AG09319 (cell line): ENCODE data around the gene MMP14.

ENCODE experiments used
- DNase-seq: peaks from one replicate; pipeline ENCODE4 v3.0.0-alpha.2; 2010; ENCODE audit warnings: low read depth; ENCODE audit errors: extremely low read depth
- TF ChIP-seq, protein P1 (sequence below): IDR thresholded peaks from 2 replicates; pipeline ENCODE4 v1.5.1; 2011; ENCODE audit warnings: low read depth, mild to moderate bottlenecking, inconsistent platforms, low read length, moderate library complexity

Gene MMP14

DNA sequence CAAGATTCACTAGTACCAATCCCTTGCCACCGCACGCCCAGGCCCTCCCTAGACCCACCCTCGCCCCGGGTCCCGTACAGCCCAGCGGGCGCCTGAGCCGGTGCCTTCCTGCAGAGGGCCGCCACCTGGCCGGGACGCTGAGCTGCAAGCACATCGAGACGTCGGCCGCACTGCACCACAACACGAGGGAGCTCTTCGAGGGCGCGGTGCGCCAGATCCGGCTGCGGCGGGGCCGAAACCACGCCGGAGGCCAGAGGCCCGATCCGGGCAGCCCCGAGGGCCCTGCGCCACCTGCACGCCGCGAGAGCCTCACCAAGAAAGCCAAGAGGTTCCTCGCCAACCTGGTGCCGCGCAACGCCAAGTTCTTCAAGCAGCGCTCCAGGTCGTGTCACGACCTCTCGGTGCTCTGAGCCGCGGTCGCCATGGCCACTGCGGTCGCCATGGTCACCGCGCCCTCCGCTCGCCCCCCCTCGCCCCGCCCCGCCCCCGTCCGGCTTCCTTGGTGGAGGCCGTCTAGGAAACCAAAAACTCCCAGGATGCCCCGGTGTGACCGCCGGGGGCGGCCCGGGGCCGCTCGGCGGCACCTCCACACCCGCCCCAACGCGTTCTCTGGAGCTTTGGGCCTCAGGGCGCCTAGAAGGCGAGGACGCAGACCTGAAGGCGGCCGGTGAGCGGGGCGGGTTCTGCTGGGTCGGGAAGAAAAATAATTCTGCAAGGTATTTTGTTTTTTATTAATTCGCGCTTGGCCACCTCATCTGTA lies 50.3 kb downstream of the MMP14 start:
- TF ChIP-seq, protein P1, sequence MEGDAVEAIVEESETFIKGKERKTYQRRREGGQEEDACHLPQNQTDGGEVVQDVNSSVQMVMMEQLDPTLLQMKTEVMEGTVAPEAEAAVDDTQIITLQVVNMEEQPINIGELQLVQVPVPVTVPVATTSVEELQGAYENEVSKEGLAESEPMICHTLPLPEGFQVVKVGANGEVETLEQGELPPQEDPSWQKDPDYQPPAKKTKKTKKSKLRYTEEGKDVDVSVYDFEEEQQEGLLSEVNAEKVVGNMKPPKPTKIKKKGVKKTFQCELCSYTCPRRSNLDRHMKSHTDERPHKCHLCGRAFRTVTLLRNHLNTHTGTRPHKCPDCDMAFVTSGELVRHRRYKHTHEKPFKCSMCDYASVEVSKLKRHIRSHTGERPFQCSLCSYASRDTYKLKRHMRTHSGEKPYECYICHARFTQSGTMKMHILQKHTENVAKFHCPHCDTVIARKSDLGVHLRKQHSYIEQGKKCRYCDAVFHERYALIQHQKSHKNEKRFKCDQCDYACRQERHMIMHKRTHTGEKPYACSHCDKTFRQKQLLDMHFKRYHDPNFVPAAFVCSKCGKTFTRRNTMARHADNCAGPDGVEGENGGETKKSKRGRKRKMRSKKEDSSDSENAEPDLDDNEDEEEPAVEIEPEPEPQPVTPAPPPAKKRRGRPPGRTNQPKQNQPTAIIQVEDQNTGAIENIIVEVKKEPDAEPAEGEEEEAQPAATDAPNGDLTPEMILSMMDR: no peak; the same call in 1 of the 2 replicates
- DNase-seq: no peak

DNA sequence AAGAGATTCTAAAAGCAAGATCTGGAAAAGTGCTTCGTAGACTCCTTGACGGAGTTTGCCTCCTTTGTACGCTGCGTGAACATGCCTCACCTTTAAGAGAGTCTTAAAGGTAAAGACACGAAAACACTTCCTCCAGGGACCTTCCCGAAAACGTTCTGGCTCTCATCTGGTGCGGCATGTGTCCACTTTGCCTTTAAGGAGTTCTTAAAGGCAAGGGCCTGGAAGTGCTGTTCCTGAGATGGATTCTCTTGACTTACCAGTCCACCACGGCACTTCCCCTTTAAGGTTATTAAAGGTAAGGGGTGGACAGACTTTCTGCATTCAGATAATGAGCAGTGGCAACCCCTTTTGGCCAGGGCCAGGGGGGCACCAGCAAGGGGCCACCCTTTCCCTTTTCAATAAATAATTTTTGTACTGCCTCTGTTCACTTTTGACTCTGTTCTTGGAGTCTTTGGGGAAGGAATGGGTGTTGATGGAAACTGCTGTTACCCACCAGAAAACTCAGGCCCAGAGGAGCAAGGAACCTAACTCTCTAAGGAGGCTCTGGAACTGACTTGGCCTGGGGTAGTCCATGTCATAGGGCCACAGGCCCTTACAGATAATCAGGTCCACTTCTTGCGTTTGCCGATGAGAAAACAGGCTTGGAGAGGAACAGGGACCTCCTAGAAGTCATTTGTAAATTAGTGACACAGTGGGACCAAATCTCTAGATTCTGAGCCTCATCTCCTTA lies 51.0 kb downstream of the MMP14 start:
- TF ChIP-seq, protein P1: no peak
- no peak for DNase-seq

DNA sequence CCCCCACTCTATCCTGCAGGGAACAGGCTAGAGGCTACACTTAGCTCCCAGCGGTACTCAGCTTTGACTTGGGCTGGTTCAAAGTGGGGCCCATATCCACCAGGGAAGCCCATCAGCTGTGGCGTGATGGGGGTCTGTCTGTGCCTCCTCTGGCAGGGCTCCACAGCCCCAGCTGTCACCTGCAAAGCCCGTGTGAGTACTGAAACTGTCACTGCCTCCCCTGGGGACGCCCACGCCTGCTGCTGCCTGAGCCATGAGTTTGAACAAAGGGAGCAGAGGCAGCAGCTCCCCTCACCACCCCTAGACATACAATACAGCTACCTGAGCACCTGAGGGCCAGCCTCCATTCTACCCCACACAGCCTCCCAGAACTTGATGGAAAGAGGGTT lies 51.6 kb downstream of the MMP14 start:
- TF ChIP-seq, protein P1: no peak
- no peak for DNase-seq

DNA sequence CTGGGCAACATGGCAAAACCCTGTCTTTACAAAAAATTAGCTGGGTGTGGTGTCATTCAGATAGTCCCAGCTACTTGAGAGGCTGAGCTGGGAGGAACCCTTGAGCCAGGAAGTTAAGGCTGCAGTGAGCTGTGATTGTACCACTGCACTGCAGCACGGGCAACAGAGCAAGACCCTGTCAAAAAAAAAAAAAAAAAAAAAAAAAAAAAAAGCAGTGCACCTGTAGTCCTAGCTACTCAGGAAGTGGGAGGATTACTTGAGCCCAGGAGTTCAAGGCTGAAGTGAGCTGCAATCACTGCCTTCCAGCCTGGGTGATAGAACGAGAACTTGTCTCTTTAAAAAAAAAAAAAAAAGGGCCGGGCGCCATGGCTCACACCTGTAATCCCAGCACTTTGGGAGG lies 52.3 kb downstream of the MMP14 start:
- no peak for DNase-seq
- TF ChIP-seq, protein P1: no peak

DNA sequence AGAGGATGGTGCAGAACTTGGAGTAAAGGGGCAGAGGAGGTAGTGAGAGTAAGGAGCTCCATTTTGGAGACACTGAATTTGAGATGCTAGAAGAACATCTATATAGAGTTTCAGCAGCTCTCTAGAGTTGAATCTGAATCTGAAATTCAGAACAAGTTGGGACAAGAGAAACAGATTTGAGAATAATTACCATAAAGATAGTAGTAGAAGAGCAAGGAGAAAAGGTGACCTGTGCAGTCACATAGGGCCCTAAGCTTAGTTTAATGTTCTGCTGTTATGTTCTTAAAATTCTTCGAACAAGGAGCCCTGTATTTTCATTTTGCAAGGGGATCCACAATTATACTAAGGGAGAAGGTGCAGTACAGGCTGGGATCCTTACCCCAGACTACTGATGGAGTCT lies 54.0 kb downstream of the MMP14 start:
- DNase-seq: no peak

DNA sequence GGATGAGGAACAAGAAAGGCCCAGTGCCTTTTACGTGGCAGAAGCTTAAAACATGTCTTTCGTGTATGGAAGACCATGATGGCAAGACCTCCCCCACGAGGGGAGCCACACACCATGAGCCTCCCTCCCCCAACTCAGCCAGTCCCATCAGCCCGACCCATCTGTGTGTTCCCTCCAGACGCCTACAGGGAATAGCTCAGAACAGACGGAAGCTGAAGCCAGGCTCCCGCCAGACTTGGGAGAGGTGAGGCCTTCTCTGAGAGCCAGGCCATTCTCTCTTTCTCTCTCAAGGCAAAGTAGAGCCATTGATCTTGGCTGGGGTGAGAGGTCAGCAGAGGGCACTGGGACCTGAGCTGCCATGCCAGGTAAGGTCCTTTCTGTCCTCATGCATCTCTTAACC lies 56.1 kb downstream of the MMP14 start:
- DNase-seq: no peak
- TF ChIP-seq, protein P1: no peak

More for the DNA sequence above, 54.0 kb downstream of the MMP14 start:
- TF ChIP-seq, protein P1: no peak

DNA sequence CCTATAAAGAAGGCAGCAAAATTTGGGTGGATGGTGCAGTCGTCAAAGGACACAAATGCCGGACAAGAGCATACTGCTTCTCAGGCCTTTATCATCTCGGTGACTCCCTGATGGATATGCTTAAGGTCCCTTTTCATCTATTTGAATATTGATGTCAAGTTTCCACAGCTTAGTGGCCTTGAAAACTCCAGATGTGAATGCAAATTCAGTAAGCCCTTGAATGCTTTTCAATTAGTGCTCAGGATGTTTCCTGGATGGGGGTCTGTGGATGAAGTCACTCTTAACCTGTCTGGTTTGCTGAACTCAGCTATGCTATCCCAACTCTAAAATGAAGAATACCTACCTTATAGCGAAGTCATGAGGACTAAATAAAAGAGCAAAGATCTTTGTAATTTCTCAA lies 57.3 kb downstream of the MMP14 start:
- no peak for DNase-seq
- TF ChIP-seq, protein P1: no peak
